Vagina (tissue), 2 donors: Measurements from ENCODE around the gene SPATA6.

Experiments used
- POLR2A ChIP-seq, 2 donors: fragments of 450-650 bp; IDR thresholded peaks; one replicate each; pipeline ENCODE4 v1.6.1; 2017; ENCODE audit warnings: antibody characterized with exemption in 2 of 2, mild to moderate bottlenecking in 2 of 2, moderate library complexity in 2 of 2
- POLR2AphosphoS5 ChIP-seq, 2 donors: sonication (generic); formaldehyde crosslinking; IDR thresholded peaks; one replicate each; pipeline ENCODE4 v1.9.0; 2017; ENCODE audit warnings: antibody characterized with exemption in 2 of 2, mild to moderate bottlenecking in 2 of 2, low read depth in 1 of 2; ENCODE audit not compliant: insufficient read depth in 1 of 2
- TF ChIP-seq, protein P1 (sequence below), 3 experiments: fragments of 450-650 bp in 2 of 3; fragments of 200-600 bp in 1 of 3; sonication (generic) in 1 of 3; IDR thresholded peaks; one replicate each; pipeline ENCODE4 v1.5.1; 2017 to 2019; ENCODE audit warnings: antibody characterized with exemption in 3 of 3, mild to moderate bottlenecking in 2 of 3, moderate library complexity in 2 of 3

GRCh38 chr1:48263041-48263440 is 209.0 kb downstream of the SPATA6 start:
- TF ChIP-seq, protein P1, sequence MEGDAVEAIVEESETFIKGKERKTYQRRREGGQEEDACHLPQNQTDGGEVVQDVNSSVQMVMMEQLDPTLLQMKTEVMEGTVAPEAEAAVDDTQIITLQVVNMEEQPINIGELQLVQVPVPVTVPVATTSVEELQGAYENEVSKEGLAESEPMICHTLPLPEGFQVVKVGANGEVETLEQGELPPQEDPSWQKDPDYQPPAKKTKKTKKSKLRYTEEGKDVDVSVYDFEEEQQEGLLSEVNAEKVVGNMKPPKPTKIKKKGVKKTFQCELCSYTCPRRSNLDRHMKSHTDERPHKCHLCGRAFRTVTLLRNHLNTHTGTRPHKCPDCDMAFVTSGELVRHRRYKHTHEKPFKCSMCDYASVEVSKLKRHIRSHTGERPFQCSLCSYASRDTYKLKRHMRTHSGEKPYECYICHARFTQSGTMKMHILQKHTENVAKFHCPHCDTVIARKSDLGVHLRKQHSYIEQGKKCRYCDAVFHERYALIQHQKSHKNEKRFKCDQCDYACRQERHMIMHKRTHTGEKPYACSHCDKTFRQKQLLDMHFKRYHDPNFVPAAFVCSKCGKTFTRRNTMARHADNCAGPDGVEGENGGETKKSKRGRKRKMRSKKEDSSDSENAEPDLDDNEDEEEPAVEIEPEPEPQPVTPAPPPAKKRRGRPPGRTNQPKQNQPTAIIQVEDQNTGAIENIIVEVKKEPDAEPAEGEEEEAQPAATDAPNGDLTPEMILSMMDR (IDR thresholded peaks at IDR 0.05): no peak
- TF ChIP-seq POLR2AphosphoS5 (IDR thresholded peaks at IDR 0.05; ENCODE audit: insufficient read depth in 1 of 2, low read depth in 1 of 2) (no peak), POLR2A (IDR thresholded peaks at IDR 0.05) (no peak)
